Left renal cortex interstitium (tissue), 4 donors: ENCODE measurements around the gene SRL. TPM values are rescaled to one million over a fixed set of nuclear protein-coding genes. Genes with fewer than 3 reads are reported as not detected.
A peak's percentile ranks its signal among the peaks of the same experiment; 100 is the strongest.

ENCODE experiments used
- DNase-seq, 4 donors: peaks; one replicate each; pipeline ENCODE4 v3.0.0-alpha.2; 2013; ENCODE audit warnings: low read depth in 4 of 4, low spot score in 2 of 4, missing footprints in 1 of 4
- polyA plus RNA-seq, 4 donors: library from polyadenylated mRNA; unstranded; fragments of 120-200 nt; gene quantifications; one replicate each; pipeline ENCODE4 v1.2.1, GENCODE V29; 2013; ENCODE audit not compliant: insufficient read length in 4 of 4

SRL gene
- polyA plus RNA-seq, 4 donors: 0.88 to 1.6 (median 1.1) TPM

GRCh38 chr16:4204521-4204920 lies 37.4 kb downstream of the SRL start:
- DNase-seq: no peak

DNA sequence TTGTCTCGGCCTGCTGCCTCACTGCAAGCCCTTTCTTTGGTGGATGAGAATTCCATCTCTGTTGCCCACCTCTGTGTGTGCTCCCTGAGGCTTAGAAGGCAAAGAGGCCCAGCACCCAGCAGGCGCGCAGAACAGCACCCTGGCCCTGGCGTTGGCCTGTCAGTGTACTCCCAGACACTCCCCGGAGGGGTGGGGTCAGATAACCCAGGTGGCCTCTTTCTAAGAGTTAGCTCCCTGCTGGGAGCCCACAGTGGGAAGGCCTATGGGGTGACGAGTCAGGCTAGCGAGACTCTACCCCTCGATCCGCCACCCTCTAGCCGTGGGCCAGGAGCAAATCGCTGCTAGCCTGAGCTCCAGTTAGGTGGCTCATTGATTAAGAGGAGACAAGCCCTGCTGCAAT lies 38.1 kb downstream of the SRL start:
- DNase-seq: no peak

- DNase-seq: no peak
These were observed 39.1 kb downstream of the SRL start for GRCh38 chr16:4202615-4203345.

GRCh38 chr16:4200781-4201137 lies 41.1 kb downstream of the SRL start:
- no peak for DNase-seq

DNA sequence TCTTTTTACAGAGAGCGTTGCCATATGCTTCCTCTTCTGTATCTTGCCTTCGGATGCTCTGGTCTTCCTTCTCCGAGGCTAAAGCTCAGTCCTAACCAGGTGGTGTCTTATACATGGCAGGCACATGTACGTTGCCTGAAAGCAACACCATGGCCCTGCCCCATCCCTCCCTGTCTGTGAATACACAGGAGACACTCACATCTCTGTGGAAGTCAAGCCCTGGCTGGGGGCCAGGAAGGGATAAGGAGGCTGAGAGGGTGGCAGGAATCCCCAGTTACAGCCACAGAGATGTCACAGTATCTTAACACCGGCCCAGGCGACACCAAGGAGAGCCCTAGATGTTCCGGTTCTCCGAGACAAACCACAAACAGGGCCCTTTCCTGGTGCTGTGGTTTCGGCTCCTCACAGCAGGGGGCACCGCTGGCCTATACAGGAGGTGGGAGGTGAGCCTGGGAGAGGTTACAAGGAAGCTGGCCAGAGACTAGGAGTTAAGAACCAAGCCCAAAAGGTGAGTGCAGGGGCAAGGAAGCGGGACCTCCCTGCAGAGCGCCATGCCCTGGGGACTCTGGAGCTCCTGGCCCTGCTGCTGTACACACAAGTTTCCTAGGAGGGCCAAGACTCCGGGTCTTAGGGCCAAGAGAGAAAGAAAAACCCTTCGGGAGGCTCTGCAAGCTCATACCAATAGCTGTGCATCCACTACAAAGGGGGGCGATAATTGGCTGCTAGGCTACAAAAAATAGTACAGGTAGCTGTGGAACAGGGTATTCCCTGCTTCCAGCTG lies 41.7 kb downstream of the SRL start:
- peak in 2 of 4 donors; percentile 32 to 48 for DNase-seq

DNA sequence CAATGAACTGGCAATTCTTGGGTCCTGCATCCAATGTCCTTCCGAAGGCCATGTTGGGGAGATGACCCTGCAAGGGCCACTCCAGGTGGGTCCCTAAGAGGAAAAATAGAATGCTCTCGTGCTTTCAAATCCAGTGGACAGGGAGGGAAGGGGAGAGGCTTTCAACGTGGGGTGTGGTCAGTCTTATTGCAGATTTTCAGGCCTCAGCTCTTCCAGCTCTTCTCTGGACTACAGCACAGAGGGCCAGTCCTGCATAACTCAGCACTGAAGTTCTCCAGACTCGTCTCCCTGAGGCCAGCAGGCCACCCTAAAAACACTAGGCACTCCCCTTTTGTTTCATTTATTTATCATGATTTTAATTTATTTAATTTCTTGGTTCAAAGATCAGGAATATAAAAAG lies 43.1 kb downstream of the SRL start:
- DNase-seq: no peak

- no peak for DNase-seq
These were observed 47.2 kb downstream of the SRL start for GRCh38 chr16:4194661-4195060.

DNA sequence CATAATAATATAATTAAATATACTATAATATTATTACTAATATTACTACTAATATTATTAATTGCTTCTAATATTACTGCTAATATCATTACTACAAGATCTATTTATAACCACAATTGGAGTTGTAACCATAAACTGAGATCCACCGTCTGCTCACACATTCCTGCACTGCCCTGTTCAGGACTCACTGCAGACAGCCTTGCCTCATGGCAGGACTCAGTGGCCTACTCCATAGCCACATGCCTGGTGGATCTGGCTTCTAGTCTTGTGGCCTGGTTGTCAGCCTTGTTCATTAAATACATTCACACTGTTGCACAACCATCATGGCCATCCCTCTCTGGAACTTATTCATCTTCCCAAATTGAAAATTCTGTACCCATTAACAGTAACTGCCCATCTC lies 48.0 kb downstream of the SRL start:
- no peak for DNase-seq

GRCh38 chr16:4192206-4192605 lies 49.7 kb downstream of the SRL start:
- DNase-seq: no peak

DNA sequence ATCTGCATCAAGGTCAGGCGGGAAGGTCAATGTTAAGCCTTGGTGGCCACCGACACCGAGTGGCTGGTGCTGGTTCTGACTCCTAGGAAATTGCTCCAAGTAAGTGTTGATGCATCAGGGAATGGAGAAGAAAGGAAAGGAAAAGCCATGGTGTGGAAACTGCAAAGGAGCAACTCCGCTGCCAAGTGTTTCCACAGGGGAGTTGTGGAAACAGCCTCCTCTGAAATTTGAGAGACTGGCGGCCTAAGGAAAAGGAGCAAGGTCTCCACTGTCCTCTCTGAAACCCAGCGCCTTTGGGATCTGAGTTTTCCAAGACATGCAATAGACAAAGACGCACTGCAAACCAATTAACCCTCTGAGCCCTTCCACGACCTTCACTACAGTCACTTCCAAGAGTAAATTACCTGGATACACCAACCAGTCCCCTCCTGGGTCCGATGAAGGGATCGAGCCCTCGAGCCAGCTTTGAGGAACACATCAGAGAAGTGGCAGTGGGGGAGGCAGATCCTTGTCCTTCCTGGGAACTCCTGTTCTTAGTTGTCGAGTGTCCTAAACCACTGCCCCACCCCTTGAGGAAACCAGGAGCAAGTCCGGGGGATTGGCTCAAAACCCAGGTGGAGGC lies 51.1 kb downstream of the SRL start:
- no peak for DNase-seq

DNA sequence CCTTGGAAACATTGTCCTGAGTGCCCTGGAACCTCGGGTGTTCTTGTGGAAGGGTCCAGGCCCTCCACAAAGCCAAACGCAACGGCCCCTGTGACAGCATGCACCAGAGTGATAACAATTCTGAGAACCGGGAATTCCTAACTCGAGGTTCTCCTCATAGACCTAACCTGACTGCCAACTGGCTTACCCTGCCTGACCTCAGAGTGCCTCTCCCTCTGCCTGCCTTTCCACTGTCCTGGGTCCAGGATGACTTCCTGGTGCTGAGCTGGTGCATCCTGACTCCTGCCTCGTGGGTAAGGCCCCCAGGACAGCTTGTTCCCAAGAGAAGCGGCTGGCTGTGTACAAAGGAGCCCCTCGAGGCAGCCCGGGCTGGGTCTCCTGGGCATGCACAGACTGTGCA lies 51.8 kb downstream of the SRL start:
- no peak for DNase-seq

GRCh38 chr16:4184038-4184702 lies 57.7 kb downstream of the SRL start:
- peak in 1 of 4 donors; percentile 69 for DNase-seq

- DNase-seq: peak; percentile 25 to 85 (median 82)
These were observed 58.4 kb downstream of the SRL start for GRCh38 chr16:4183237-4184037.

- no peak for DNase-seq
These were observed 59.2 kb downstream of the SRL start for GRCh38 chr16:4182581-4183236.

GRCh38 chr16:4180511-4180910 lies 61.4 kb downstream of the SRL start:
- DNase-seq: no peak

- no peak for DNase-seq
These were observed 62.1 kb downstream of the SRL start for GRCh38 chr16:4179763-4180260.

GRCh38 chr16:4179020-4179419 lies 62.9 kb downstream of the SRL start:
- DNase-seq: no peak

DNA sequence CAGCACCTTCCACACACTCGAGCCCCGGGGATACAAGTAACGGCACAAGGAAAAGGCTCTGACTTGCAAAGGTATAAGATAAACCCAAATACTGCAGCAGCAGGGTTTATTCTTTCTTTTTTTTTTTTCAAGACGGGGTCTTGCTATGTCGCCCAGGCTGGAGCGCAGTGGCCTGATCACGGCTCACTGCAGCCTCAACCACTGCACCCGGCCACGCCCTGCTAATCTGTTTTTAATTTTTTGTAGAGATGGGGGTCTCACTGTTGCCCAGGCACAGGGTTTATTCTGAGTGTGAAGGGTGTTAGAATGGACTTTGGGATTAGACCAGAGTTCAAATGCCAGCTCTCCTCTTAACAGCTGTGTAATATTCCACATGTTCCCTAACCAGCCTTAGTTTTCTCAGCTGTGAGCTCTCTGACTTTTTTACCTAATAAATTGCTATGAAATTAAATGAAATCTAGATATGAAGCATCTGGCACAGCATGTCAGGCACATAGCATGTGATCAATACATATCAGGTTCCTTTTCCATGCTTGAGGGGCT lies 63.3 kb downstream of the SRL start:
- no peak for DNase-seq

GRCh38 chr16:4176906-4177417 lies 64.9 kb downstream of the SRL start:
- no peak for DNase-seq
